Spleen (tissue), 7 donors: ENCODE data around the gene ENDOV.

Source experiments
- CTCF ChIP-seq, 11 experiments: fragments of 200-600 bp in 7 of 11; fragments of 450-650 bp in 4 of 11; sonication (generic) in 4 of 11; IDR thresholded peaks in 8 of 11; conservative IDR thresholded peaks in 3 of 11; 1 replicate in 7 of 11; 2 replicates in 4 of 11; pipeline versions ENCODE4 v1.4.0 to v1.8.0; 2016 to 2021; ENCODE audit warnings: antibody characterized with exemption in 11 of 11, inconsistent platforms in 4 of 11, mild to moderate bottlenecking in 1 of 11
- POLR2AphosphoS5 ChIP-seq, 3 donors: sonication (generic); formaldehyde crosslinking; IDR thresholded peaks; one replicate each; pipeline ENCODE4 v1.5.1; 2017; ENCODE audit warnings: antibody characterized with exemption in 3 of 3
- donor health status: DM: no; HTN: no; CAD: no; lungs with moderate emphysema.
- donor health status: DM: no; HTN: no; CAD: no.
- donor health status: DM: no; HTN: no; CAD: no.

GRCh38 chr17:80454557-80455335 lies 39.8 kb downstream of the ENDOV start:
- TF ChIP-seq CTCF (IDR thresholded peaks at IDR 0.05 in 8 of 11, conservative IDR thresholded peaks at IDR 0.05 in 3 of 11) (peak in 4 of 11 experiments; percentile 43 to 60 (median 49)), POLR2AphosphoS5 (IDR thresholded peaks at IDR 0.05) (peak; percentile 94 to 97 (median 96))
